Epithelial cell of prostate (primary cell): ENCODE results near the gene OTUD3.
A peak's percentile ranks its signal among the peaks of the same experiment; 100 is the strongest.
"Not testable (repeated sequence)": the region's sequence is repeated elsewhere in the genome, so short reads cannot be mapped to it uniquely, and the experiment has no call there.

Experiments
- DNase-seq: peaks from one replicate; pipeline ENCODE4 v3.0.0-alpha.2; 2011; ENCODE audit warnings: low read depth, low spot score
- H3K27ac ChIP-seq: fragments of 450-650 bp; 2 replicates; pipeline ENCODE4 v1.5.1; 2017; ENCODE audit warnings: mild to moderate bottlenecking

OTUD3 gene

GRCh38 chr1:19866758-19867157, 15.4 kb upstream of the OTUD3 start:
- H3K27ac ChIP-seq, result no peak overlapping the region

GRCh38 chr1:19868575-19868974, 13.6 kb upstream of the OTUD3 start:
- H3K27ac ChIP-seq, result not testable (repeated sequence)

More at GRCh38 chr1:19866758-19867157, 15.4 kb upstream of the OTUD3 start:
- DNase-seq, result no peak

GRCh38 chr1:19869453-19869852, 12.7 kb upstream of the OTUD3 start:
- not testable (repeated sequence) for DNase-seq, H3K27ac ChIP-seq

More at GRCh38 chr1:19868575-19868974, 13.6 kb upstream of the OTUD3 start:
- not testable (repeated sequence) for DNase-seq

- no peak for DNase-seq
- H3K27ac ChIP-seq, result no peak overlapping the region
Measured at GRCh38 chr1:19869929-19870328, 12.3 kb upstream of the OTUD3 start.

- DNase-seq, result peak; percentile 71
- H3K27ac ChIP-seq, result no peak overlapping the region
Measured at GRCh38 chr1:19872190-19872589, 10.0 kb upstream of the OTUD3 start.

DNA sequence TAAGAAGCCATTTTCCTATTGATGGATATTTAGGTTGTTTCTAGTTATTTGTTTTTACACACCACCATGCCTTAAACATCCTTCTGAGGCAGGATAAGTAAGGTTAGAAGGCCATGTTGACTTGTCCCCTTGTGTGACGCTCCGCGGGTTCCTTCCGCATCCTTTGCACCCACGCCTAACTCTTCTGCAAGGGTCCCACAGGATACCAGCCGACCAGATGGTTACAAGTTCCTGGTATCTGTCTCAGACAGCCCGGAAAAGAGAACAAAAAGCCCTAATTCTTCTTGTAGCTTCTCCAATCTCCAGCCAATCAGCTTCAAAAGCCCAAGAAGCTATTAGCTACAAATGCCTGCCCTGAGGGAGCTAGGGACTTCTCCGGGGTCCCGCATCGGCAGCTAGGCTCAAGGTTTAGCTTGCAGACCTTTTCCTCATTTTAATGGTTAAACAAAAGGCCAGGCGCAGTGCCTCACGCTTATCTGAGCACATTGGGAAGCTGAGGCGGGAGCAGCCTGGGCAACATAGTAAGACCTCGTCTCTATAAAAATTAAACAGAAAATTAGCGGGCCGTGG, 4.9 kb upstream of the OTUD3 start:
- H3K27ac ChIP-seq, result peak overlapping the region; percentile 59
- no peak for DNase-seq

DNA sequence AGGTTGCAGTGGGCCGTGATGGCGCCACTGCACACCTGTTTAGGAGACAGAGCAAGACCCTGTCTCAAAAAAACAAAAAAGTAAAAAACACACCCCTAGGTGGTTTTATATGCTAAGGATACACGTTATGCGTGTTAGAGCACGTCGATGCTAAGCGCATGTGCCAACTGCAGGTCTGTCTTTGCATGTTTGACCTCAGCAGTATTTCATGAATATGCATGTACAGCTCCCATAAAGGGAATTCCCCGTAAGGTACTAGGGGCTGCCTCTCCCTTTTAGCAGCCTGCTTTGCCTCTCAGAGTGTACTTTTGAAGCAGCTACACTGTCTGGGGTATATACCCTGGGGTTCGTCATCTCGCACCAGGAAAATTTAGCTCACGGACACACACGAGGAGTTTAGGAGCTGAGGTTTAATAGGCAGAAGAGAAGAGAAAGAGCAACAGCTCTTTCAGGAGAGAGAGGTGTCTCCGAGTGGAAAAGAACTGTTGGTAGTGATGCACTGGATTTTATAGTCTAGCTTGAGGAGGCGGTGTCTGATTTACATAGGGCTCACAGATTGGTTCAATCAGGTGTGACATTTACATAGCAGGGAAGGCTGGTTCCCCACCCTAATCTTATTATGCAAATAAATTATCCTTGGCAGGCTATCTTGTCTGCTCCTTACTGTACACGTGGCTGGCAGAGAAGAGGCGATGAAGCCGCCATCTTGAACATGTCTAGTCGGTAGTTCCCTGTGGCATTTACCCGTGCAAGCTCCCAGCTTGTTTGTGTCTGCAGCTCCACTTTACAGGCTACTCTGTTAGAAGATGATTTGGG, 4.2 kb upstream of the OTUD3 start:
- peak; percentile 79 for DNase-seq
- peak overlapping the region; percentile 59 for H3K27ac ChIP-seq

DNA sequence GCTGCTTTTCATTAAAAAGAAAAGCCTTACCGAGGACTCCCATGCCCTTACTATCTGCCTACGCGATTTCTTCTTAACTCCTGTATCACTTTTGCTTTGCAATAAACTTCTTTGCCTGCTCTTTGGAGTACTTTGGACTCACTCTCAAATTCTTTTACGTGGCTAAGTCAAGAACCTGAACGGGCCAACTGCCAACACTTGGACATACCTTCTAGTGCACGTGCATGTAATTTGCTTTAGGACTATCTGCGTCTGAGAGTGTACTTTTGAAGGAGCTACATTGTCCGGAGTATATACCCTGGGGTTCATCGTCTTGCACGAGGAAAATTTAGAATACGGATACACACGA, 3.6 kb upstream of the OTUD3 start:
- peak overlapping the region; percentile 59 for H3K27ac ChIP-seq
- DNase-seq, result no peak

DNA sequence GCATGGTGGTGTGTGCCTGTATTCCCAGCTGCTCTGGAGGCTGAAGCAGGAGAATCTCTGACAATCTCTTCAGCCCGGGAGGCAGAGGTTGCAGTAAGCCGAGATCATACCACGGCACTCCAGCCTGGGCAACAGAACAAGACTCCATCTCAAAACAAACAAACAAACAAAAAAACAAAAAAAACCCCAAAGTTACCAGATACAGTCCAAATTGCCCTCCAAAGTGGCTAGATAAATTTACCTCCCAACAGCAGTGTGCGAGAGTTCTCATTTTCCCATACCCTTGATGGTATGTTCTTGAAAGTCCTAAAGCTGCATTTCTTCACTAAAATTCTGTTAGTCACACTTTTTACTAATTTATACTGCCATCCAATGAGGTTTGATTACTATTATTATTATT, 3.0 kb upstream of the OTUD3 start:
- no peak for DNase-seq
- H3K27ac ChIP-seq, result no peak overlapping the region

DNA sequence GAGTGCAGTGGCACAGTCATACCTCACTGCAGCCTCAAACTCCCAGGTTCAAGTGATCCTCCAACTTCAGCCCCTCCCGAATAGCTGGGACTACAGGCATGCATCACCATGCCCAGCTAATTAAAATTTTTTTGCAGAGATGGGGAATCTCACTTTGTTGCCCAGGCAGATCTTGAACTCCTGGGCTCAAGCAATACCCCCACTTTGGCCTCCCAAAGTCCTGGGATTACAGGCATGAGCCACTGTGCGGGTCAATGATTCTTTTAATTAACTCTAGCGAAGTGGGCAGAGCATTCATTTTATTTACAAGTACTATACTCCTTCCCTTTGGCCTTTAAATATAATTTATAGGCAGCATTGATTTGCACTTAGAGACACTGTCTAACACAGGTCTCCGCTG, 2.5 kb upstream of the OTUD3 start:
- no peak overlapping the region for H3K27ac ChIP-seq
- DNase-seq, result no peak

DNA sequence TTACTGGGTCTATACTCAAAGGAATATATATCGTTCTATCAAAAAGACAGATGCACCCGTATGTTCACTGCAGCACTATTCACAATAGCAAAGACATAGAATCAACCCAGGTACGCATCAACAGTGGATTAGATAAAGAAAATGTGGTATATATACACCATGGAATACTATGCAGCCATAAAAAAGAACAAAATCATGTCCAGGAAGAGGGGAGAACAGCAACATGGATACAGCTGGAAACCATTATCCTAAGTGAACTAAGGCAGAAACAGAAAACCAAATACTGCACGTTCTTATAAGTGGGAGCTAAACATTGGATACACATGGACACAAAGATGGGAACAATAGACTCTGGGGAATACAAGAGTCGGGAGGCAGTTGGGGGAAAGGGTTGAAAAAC, 1.4 kb upstream of the OTUD3 start:
- not testable (repeated sequence) for DNase-seq, H3K27ac ChIP-seq

GRCh38 chr1:19884312-19884711, 2.1 kb downstream of the OTUD3 start:
- DNase-seq, result no peak

DNA sequence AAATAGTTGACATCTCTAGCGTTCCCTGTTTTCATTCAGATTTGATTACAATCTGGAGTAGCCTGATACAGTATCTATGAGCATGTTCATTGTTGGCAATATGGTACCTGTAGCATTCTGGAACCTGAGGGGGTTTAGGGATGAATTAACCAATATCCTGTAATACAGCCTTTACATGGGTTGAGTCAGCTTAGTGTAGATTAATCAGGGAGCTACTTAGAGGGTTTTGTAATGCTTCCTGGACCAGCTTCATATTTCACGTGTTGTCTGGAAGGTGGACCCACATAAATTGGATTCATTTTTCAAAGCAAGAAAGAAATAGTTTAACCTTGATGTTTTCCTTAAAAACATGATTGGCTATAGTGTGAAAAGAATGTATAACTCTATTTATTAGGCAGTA, 3.6 kb downstream of the OTUD3 start:
- DNase-seq, result no peak
- H3K27ac ChIP-seq, result peak overlapping the region; percentile 49

More at GRCh38 chr1:19884312-19884711, 2.1 kb downstream of the OTUD3 start:
- no peak overlapping the region for H3K27ac ChIP-seq

DNA sequence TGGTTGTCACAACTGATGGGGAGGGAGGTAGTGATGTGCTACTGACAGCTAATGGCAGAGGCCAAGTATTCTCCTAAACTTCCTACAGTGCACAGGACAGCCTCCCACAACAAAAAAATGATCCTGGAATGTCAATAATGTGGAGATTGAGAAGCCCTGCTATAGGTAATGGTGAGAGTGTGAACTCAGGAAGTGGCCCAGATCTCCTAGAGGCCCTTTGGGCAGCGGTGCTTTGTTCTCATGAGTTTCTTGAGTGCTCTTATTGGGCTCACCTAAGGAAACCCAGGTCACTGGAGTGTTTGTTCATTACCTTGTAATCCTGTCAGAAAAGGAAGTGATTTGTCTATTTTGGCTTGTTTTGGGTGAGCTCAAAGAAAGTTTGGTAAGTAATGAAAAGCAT, 5.9 kb downstream of the OTUD3 start:
- DNase-seq, result no peak
- no peak overlapping the region for H3K27ac ChIP-seq

DNA sequence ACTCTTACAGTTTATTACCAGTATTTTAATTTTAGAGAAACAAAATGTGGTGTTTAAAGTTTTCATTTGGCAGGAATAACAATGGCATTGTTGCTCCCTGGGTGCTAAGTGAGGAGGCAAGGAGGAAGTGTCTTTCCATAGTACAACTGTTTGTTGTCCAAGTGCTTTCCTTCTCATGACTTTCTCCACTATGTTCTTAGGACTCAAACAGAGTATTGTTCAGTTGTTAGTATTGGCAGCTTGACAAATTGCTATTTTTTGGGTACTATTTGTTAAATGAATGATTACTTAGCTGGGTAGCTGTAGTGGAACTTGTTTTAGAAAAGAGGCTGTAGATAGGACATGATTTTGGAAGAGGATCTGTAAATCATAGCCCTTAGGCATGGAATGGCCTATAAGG, 7.5 kb downstream of the OTUD3 start:
- H3K27ac ChIP-seq, result no peak overlapping the region
- no peak for DNase-seq

GRCh38 chr1:19892129-19892528, 9.9 kb downstream of the OTUD3 start:
- no peak for DNase-seq
- H3K27ac ChIP-seq, result peak overlapping the region; percentile 38

DNA sequence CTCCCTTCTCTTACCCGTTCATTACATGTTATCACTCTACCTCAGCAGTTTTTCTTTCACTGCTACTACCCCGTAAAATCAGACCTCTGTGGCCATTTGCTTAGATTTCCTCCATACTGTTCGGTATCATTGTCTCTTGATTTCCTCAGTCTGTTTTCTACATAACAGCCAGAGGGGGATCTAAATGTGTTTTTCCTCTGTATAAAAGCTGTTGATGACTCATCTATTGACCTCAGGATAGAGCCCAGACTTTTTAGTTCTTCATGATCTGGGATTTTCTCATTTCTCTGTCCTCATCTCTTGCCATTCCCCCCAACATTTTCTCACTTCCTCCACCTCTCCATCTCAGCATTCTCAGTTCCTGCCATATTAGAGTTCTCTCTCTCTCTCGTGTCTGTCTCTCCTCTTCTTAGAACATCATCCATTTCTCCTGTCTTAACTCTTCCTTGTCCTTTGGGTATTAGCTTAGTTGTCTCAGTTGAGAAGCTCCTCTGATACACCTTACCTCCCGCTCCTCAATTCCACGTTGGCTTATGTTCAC, 10.5 kb downstream of the OTUD3 start:
- peak overlapping the region; percentile 38 for H3K27ac ChIP-seq
- DNase-seq, result no peak

DNA sequence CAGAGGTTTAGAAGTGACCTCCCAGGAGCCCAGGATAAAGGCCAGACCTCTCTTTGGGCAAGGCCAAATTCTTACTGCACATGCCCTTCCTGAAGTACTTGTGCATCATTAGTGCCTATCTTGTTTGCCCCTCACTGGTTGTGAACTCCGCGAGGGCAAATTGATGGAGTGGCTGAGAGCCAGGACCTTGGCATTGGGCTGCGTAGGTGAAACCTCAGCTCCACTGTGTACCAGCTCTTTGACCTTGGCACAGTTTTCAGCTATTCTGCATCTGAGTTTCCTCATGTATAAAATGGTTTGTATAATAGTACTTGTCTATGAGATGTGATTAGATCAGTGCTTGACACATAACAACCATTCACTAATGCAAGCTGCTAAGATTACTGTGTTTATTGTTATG, 11.5 kb downstream of the OTUD3 start:
- no peak for DNase-seq
- H3K27ac ChIP-seq, result peak overlapping the region; percentile 32

DNA sequence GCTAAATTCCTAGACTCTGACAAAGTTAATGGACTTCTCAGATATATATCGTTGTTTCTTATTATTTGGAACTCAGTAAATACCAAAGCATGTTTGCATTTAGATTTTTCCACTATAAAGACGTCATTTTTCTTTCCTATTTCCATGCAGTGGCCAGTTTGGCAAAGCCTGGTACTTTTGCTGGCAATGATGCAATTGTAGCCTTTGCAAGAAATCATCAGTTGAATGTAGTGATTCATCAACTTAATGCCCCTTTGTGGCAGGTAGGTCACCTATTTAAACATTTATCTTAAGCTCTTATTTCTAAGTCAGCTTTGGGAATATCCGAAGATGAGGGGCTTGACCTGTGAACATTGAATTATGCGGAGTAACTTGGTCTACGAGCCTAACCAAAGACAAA, 12.0 kb downstream of the OTUD3 start:
- DNase-seq, result no peak
- peak overlapping the region; percentile 32 for H3K27ac ChIP-seq

DNA sequence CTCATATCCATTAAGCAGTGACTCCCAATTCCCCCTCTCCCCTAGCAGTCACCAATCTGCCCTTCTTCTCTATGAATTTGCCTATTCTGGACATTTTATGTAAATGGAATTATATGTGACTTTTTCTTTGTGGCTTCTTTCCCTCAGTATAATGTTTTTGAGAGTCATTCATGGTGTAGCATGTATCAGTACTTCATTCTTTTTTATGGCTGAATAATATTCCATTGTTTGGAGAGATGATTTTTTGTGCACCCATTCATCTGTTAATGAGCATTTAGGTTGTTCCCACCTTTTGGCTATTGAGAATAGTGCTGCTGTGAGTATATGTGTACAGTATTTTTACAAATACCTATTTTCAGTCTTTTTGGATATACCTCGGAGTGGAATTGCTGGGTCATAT, 19.5 kb downstream of the OTUD3 start:
- no peak for DNase-seq
- H3K27ac ChIP-seq, result no peak overlapping the region

- DNase-seq, result peak; percentile 68
Measured at GRCh38 chr1:19903621-19904020, 21.4 kb downstream of the OTUD3 start.

DNA sequence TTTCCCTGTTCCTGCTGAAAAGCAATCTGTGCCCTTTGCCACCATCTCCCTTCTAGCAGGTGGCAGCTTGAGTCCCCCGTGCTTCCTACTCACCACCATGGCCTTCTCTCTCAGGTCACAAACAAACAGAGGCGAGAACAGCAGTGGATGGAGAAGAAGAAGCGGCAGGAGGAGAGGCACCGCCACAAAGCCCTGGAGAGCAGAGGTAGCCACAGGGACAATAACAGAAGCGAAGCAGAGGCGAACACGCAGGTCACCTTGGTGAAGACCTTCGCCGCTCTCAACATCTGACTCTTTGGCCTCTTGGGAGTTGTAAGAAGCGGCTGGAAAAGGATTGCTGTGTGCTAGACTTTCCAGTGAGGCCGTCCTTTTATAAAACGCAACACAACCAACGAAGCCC, 25.3 kb downstream of the OTUD3 start:
- no peak overlapping the region for H3K27ac ChIP-seq
- DNase-seq, result no peak

More at GRCh38 chr1:19903621-19904020, 21.4 kb downstream of the OTUD3 start:
- peak overlapping the region; percentile 55 for H3K27ac ChIP-seq
